SH-SY5Y (cell line): Measurements from ENCODE around the gene AFTPH.

Experiments used
- GATA2 ChIP-seq: IDR thresholded peaks from 2 replicates; pipeline ENCODE4 v1.6.1; 2011; ENCODE audit warnings: mild to moderate bottlenecking, low read depth, low read length
- GATA3 ChIP-seq: IDR thresholded peaks from 2 replicates; pipeline ENCODE4 v1.6.1; 2011; ENCODE audit warnings: low read depth, mild to moderate bottlenecking, low read length, moderate library complexity

Gene AFTPH

DNA sequence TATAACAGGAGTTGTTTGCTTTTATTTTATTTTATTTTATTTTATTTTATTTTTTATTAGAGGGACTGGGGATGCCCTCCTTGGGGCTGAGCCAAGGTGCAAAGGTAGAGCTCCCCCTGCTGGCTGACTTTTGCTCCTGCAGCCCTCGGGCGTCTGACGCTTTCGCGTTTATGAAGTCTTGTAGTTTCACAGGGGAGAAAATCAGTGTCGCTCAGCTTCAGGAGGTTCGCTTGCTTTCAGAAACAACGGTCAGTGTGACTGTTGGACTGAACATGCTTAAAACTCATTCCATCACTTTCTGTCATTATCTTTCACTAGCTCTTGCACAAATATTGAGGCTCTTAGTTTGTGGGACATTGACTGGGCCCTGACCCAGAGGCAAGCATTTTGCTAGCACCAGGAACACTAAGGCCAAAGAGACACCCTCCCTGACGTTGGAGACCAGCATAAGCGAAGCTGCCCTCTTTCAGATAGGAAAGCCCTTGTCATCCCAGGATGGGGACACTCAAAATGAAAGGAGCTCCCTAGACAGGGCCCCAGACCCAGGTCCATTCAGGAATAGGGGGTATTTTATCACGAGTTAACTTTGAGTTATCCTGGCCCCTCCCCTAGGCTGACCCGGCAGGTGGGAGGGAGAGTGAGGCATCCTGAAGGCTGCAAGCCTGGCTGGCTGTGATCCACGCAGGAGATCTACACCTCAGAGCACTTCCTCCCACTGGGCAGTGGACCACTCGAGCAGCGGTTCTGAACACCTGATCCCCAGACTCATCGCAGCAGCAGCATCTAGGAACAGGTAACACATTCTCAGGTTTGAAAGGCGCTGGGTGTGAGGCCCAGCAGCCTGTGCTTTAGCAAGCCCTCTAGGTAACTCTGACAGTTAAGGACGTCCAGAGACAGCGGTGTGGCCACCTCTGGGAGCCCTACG is 35.8 kb upstream of the AFTPH start:
- TF ChIP-seq GATA2 (no peak), GATA3 (no peak)

- peak; percentile 91 for TF ChIP-seq GATA3
- TF ChIP-seq GATA2, result peak; percentile 96
These were observed 34.9 kb upstream of the AFTPH start for GRCh38 chr2:64489081-64489751.

- TF ChIP-seq GATA3, result no peak
- TF ChIP-seq GATA2, result no peak
These were observed 32.7 kb upstream of the AFTPH start for GRCh38 chr2:64491426-64491825.

DNA sequence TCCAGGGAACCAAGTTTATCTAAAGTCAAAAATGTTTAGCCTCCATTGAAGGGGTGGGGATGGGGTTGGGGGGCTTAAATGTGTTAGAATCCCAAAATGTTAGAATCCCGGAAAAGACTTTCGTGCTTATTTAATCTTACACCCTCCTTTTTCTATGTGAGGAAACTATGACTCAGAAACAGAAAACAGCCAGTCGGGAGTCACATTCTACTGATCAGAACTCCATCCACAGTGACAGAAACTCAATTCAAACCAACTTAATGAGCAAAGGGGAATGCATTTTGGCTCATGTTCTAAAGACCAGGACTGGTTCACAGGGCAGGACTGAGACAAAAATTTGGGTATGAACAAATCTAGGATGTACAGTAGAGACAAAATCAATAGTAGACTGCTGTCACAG is 31.9 kb upstream of the AFTPH start:
- no peak for TF ChIP-seq GATA3
- no peak for TF ChIP-seq GATA2

DNA sequence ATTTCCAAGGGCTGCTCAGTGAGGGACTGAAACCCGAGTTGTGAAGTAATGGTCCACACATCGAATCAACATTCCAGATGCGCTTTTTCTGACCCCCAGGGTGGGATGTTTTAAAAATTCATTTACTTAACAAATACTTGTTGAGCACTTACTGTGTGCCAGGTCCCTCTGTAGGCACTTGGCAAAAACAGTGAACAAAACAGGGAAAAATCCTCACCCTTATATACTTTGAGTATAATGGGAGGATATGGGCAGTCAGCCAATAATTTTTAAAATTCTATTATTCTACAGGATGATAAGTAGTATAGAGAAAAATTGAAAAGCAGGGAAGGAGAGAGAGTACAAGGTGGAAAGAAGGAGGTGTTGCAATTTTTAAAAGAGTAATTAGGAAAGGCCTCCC is 31.3 kb upstream of the AFTPH start:
- TF ChIP-seq GATA2, result no peak
- no peak for TF ChIP-seq GATA3

DNA sequence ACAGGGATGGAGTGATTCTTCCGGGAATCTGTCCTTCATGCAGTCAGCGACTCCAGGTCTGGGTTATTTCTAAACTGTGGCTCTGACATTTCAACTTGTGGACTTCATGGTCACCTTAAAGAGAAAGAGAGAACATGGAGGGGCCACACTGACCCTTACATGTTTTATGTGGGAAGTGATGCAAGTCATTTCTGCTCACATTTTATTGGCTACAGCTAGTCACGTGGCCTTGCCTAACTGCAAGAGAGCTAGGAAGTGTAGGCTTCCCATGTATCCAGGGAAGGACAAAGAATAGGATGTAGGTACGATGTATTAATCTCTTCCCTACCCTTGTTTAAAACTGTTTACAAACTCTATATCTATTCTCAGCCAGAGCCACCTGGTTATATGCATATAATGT is 30.3 kb upstream of the AFTPH start:
- TF ChIP-seq GATA3, result no peak
- TF ChIP-seq GATA2, result no peak

DNA sequence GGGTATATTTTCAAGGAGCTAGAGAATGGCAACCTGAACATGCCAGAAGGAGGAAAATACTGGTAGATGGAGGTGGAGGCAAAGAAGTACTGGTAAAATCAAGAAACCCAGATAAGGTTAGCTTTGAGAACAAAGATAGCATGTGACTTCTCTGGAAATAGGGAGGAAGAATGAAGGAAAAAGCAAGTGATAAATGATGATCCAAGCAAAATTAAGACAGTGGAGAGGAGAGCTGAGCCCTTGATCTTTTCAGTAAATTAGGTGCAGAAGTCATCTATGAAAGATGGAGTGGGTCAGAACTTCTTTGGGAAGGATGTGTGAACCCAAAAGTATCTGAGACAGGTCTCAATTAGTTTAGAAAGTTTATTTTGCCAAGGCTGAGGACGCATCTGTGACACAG is 25.7 kb upstream of the AFTPH start:
- TF ChIP-seq GATA3 (no peak), GATA2 (no peak)

GRCh38 chr2:64500549-64500948 is 23.6 kb upstream of the AFTPH start:
- no peak for TF ChIP-seq GATA3
- TF ChIP-seq GATA2, result no peak

DNA sequence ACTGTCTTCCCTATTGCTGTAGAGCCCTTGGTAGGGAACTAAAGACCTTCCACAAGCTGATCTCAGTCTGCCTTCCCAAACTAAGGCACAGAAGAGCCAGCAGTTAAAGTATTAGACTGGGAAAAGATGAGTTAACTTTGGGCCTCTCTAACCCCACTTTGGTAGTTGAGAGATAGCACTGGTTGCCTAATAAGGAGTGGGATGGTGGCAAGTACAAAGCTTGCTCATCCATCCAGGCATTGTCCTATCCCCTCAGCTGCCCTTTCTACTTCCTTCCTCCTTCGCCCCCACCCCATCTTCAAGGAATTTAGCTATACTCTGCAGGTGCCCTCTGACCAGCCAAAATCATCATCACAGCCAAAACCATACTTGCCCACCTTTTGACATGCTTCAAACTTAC is 22.2 kb upstream of the AFTPH start:
- no peak for TF ChIP-seq GATA2
- TF ChIP-seq GATA3, result no peak

DNA sequence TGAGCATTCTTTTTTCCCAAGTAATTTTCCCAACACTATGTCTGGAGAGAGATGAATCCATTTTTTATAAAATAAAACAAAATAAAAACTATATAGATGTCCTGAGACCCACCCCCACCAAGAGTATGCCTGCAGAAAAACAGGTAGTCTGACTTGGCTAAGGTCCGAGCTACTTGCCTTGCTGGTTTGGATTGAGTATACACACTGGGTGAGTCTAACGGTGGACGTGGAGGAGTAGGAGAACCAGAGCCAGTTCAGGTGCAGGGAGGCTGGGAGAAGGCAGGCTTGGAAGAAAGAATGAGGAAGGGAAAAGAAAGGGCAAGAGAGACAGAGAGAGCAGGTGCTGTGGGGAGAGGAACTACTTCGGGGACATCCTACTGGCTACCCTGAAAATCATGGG is 21.3 kb upstream of the AFTPH start:
- TF ChIP-seq GATA3 (no peak), GATA2 (no peak)

GRCh38 chr2:64504774-64505720 is 19.1 kb upstream of the AFTPH start:
- TF ChIP-seq GATA3, result no peak
- TF ChIP-seq GATA2, result no peak

DNA sequence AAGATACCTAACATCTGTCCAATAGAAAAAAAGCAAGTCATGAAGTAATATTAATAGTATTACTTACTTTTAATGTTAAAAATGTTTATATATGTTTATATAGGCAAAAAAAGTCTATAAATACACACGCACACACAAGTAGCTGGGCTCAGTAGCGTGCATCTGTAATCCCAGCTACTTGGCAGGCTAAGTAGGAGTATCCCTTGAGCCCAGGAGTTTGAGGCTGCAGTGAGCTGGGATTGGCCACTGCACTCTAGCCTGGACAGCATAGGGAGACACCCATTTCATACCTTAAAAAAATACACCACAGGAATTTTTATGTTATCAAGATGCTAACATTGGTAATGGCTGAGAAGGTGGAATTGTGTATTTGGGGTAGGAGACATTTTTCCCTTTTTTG is 17.4 kb upstream of the AFTPH start:
- TF ChIP-seq GATA3 (no peak), GATA2 (no peak)

DNA sequence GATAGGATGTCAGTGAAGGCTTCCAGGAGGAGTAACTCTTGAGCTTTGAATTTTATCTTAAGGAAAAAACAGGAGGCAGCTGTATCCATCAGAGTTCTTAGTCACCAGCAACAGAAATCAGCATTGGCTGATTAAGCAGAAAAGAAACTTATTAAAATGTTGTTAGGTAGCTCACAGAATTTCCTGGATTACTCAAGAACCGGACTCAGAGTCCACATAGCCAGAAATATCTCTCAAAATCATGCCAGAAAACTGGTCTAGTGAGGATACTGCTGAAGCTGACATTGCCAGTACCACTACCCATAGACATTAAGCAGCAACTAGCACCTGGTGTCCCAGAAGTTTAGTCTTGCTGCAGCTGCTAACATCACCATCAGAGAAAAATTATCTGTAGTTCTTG is 10.1 kb upstream of the AFTPH start:
- TF ChIP-seq GATA3, result no peak

DNA sequence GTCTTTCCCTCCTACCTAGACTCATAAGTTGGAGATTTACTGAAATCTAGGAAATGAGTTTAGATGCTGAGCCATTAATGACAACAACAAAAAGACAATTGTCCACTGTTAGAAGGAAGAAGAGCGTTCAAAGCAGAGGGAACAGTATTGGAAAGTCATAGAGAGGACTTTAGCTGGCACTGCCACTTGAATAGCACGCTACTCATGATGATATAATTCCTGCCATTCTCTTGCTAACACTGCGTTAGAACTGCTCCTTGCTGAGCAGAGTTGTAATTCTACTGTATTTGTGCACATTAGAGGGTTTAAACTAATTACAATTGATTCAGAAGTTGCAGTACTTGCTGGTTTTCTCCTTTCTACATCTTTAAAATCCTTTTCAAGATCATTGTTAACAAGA is 9.0 kb upstream of the AFTPH start:
- no peak for TF ChIP-seq GATA2
- no peak for TF ChIP-seq GATA3
